Tibial artery (tissue), 4 donors: ENCODE results near the gene PI4KA.
"Not testable (repeated sequence)": the region's sequence is repeated elsewhere in the genome, so short reads cannot be mapped to it uniquely, and the experiment has no call there.

Experiments used
- DNase-seq, 2 donors: peaks; one replicate each; pipeline ENCODE4 v3.0.0-alpha.2; 2019
- H3K27ac ChIP-seq, 2 donors: fragments of 200-600 bp; sonication (generic) in 1 of 2; 1 replicate in 1 of 2; 2 replicates in 1 of 2; pipeline ENCODE4 v1.5.1; 2018 to 2019; ENCODE audit warnings: mild to moderate bottlenecking in 1 of 2
- H3K27me3 ChIP-seq, 2 donors: fragments of 200-600 bp; sonication (generic) in 1 of 2; one replicate each; pipeline versions ENCODE4 v1.5.1 to v1.6.0; 2016 to 2019
- H3K36me3 ChIP-seq, 3 donors: fragments of 200-600 bp; sonication (generic) in 2 of 3; one replicate each; pipeline ENCODE4 v1.5.1; 2016 to 2019; ENCODE audit warnings: mild to moderate bottlenecking in 2 of 3
- H3K4me1 ChIP-seq, 4 donors: fragments of 200-600 bp; sonication (generic) in 2 of 4; 1 replicate in 3 of 4; 2 replicates in 1 of 4; pipeline ENCODE4 v1.5.1; 2016 to 2019
- H3K4me3 ChIP-seq, 2 donors: fragments of 200-600 bp; sonication (generic) in 1 of 2; 1 replicate in 1 of 2; 2 replicates in 1 of 2; pipeline ENCODE4 v1.5.1; 2018 to 2019; ENCODE audit warnings: mild to moderate bottlenecking in 2 of 2
- H3K9me3 ChIP-seq, 3 donors: fragments of 200-600 bp; sonication (generic) in 1 of 3; one replicate each; pipeline ENCODE4 v1.5.1; 2016 to 2019
- intact Hi-C: fragments of 100-400 bp; cut with DNase I; formaldehyde crosslinking; loops from one replicate; pipeline ENCODE4 v1.15.0; 2023; ENCODE audit warnings: low total_unique reads
- TF ChIP-seq, protein P1 (sequence below), 2 experiments: fragments of 200-600 bp in 1 of 2; fragments of 450-650 bp in 1 of 2; IDR thresholded peaks; one replicate each; pipeline ENCODE4 v1.5.1; 2017 to 2019; ENCODE audit warnings: antibody characterized with exemption in 2 of 2, mild to moderate bottlenecking in 1 of 2, moderate library complexity in 1 of 2

The PI4KA gene

DNA sequence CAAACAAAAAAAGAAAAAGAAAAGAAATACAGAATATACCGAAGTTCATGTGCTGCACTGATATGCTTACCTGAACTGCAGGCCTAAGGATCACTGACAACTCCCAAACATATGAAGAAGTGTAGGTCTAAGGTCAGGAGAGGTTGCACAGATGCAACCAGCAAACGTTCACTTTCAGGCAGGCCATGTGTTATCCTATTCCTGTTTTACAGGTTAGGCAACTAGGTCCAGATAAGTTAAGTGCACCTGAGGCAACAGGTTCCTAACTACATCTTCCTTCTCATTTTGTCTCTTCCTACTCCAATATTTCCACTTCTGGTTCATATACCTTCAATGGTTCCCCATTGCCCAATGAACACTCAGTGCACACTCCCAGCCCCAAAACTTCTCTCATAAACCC, 15.1 kb downstream of the PI4KA start:
- intact Hi-C loops: no loop called here

DNA sequence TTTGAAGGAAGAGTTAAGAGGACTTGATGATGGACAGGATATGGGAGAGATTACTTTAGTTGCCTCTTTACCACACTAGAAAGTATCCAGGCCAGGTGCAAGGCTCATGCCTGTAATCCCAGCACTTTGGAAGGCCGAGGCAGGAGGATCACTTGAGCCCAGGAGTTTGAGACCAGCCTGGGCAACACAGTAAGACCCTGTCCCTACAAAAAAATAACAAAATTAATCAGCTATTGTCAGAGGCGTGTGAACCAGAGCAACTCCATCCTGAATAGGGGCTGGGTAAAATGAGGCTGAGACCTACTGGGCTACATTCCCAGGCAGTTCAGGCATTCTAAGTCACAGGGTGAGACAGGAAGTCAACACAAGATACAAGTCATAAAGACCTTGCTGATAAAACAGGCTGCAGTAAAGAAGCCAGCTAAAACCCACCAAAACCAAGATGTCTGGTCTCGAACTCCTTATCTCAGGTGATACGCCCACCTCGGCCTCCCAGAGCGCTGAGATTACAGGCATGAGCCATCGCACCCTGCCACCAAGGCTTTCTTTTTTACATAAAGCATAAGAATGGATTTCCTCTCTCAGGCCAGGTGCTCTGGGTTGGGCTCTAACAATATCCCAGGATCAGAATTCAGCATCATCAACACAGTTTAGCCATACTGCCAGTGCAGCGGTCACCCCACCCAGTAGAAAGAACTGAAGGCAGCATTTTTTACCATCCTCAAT, 17.8 kb downstream of the PI4KA start:
- TF ChIP-seq, protein P1, sequence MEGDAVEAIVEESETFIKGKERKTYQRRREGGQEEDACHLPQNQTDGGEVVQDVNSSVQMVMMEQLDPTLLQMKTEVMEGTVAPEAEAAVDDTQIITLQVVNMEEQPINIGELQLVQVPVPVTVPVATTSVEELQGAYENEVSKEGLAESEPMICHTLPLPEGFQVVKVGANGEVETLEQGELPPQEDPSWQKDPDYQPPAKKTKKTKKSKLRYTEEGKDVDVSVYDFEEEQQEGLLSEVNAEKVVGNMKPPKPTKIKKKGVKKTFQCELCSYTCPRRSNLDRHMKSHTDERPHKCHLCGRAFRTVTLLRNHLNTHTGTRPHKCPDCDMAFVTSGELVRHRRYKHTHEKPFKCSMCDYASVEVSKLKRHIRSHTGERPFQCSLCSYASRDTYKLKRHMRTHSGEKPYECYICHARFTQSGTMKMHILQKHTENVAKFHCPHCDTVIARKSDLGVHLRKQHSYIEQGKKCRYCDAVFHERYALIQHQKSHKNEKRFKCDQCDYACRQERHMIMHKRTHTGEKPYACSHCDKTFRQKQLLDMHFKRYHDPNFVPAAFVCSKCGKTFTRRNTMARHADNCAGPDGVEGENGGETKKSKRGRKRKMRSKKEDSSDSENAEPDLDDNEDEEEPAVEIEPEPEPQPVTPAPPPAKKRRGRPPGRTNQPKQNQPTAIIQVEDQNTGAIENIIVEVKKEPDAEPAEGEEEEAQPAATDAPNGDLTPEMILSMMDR (IDR thresholded peaks at IDR 0.05): no peak
- intact Hi-C loops: no loop called here
- no peak for DNase-seq

More for the DNA sequence above, 15.1 kb downstream of the PI4KA start:
- Histone ChIP-seq H3K4me3 (no peak overlapping the region), H3K36me3 (no peaks in the 10 kb centered on the region), H3K27me3 (no peaks in the 10 kb centered on the region), H3K9me3 (no peaks in the 10 kb centered on the region), H3K4me1 (no peaks in the 10 kb centered on the region), H3K27ac (no peak overlapping the region)
- DNase-seq: no peak
- TF ChIP-seq, protein P1 (IDR thresholded peaks at IDR 0.05): no peak

DNA sequence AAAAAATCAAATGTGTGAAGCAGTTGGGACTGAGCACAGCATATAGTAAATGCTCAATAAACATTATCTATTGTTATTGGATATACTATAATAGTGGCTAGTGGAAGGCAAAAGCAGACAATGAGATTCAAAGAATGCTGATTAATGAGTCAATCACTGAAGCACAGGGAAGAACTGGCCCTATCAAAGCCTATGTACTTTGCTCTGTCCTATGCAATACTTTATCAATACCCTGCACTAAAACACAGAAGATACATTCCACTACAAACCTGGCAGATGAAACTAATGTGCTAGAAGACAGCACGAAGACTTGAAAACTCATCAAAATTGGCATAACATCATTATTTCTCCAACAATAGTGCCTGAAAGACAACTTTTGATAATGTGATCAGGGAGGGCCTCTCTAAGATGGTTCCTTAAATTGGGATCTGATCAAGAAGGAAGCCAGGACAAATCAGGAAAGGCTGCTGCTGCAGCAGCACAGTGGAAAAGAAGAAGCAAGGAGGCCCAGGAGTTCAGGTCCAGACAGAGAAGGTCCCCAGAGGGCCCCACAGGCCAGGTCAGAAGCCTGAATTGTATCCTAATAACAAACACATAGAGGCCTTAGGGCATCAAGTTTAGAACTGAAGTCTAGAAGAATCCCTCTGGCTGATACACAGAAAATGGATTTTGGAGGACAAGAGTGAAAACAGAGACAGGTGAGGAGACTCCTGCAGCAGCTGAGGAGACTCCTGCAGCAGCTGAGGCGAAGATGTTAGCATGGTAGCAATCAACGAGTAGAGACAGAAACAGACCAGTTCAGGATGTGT, 18.6 kb downstream of the PI4KA start:
- intact Hi-C loops: no loop called here
- no peaks in the 10 kb centered on the region for H3K4me1 ChIP-seq
- no peak overlapping the region for H3K4me3 ChIP-seq
- no peak overlapping the region for H3K27ac ChIP-seq
- TF ChIP-seq, protein P1 (IDR thresholded peaks at IDR 0.05): no peak
- DNase-seq: no peak
- no peaks in the 10 kb centered on the region for H3K36me3 ChIP-seq
- no peaks in the 10 kb centered on the region for H3K9me3 ChIP-seq
- H3K27me3 ChIP-seq: no peaks in the 10 kb centered on the region

More for the DNA sequence above, 17.8 kb downstream of the PI4KA start:
- H3K27me3 ChIP-seq: no peaks in the 10 kb centered on the region
- no peaks in the 10 kb centered on the region for H3K4me1 ChIP-seq
- H3K27ac ChIP-seq: no peak overlapping the region
- no peaks in the 10 kb centered on the region for H3K36me3 ChIP-seq
- no peak overlapping the region for H3K4me3 ChIP-seq
- H3K9me3 ChIP-seq: no peaks in the 10 kb centered on the region

DNA sequence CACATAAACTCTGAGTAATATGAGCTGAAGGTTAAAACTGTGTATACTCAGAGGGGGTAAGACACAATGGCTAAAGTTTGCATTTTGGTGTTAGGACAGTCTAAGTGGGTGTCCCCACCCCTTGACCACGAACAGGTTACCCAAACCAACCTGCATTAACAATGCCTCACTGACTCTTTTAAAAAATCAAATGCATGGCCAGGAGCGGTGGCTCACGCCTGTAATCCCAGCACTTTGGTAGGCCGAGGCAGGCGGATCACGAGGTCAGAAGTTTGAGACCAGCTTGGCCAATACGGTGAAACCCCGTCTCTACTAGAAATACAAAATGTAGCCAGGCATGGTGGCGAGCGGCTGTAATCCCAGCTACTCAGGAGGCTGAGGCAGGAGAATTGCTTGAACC, 19.3 kb downstream of the PI4KA start:
- intact Hi-C loops, H3K9me3 ChIP-seq, H3K4me1 ChIP-seq, H3K36me3 ChIP-seq, DNase-seq, H3K27me3 ChIP-seq, H3K27ac ChIP-seq, H3K4me3 ChIP-seq: not testable (repeated sequence)

DNA sequence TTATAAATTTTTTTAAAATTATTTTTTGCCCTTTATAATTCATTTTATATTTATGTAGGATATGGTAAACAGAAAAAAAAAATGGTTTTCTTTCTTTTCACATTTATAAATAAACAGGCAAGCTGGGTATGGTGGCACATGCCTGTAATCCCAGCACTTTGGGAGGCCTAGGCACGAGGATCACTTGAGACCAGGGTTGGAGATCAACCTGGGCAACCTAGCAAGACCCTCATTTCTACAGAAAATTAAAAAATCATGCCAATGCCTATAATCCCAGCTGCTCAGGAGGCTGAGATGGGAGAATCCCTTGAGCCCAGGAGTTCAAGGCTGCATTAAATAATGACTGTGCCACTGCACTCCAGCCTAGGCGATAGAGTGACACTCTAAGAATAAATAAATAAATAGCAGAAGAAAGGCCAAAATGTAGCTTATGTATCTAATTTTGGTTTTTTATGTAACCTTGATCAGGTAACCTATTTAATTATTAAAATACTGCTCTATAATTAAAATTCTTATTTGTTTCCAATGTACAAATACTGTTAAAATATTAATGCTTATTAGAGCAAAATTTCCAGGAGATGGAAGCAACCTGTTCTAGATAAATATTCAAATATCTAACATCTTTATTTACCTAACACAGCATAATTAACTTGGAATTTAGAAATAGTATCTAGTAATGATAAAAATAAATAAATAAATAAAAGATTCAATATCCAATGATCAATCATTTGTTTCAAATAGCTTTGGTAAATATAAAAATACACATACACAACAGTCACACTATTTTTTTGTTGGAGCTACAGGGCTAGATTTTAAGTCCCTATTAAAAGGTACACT, 21.4 kb downstream of the PI4KA start:
- Histone ChIP-seq H3K4me1 (no peaks in the 10 kb centered on the region), H3K36me3 (peaks cover 13 to 22% (median 22%) of the 10 kb centered on the region in 3 donors), H3K27me3 (no peaks in the 10 kb centered on the region), H3K4me3 (no peak overlapping the region), H3K9me3 (no peaks in the 10 kb centered on the region), H3K27ac (no peak overlapping the region)
- DNase-seq: no peak
- intact Hi-C loops: no loop called here
- TF ChIP-seq, protein P1 (IDR thresholded peaks at IDR 0.05): no peak
